Mucosa of rectum (tissue), 2 donors: ENCODE data around the gene PREPL.

ENCODE experiments used
- H3K27ac ChIP-seq, 2 donors: one replicate each; pipeline ENCODE4 v1.7.0; 2013; ENCODE audit warnings: inconsistent platforms in 2 of 2, low read depth in 2 of 2, low read length in 2 of 2
- H3K27me3 ChIP-seq, 2 donors: one replicate each; pipeline ENCODE4 v1.7.0; 2013; ENCODE audit warnings: low read length in 2 of 2; ENCODE audit not compliant: control insufficient read depth in 2 of 2, insufficient read depth in 2 of 2
- H3K36me3 ChIP-seq, 2 donors: one replicate each; pipeline ENCODE4 v1.7.0; 2013; ENCODE audit warnings: low read length in 2 of 2; ENCODE audit not compliant: control insufficient read depth in 2 of 2, insufficient read depth in 2 of 2
- H3K4me1 ChIP-seq, 2 donors: one replicate each; pipeline ENCODE4 v1.7.0; 2013; ENCODE audit warnings: low read length in 2 of 2, mild to moderate bottlenecking in 1 of 2; ENCODE audit not compliant: control insufficient read depth in 2 of 2, insufficient read depth in 2 of 2
- H3K4me3 ChIP-seq, 2 donors: one replicate each; pipeline ENCODE4 v1.7.0; 2013; ENCODE audit warnings: low read length in 2 of 2
- H3K9ac ChIP-seq, 2 donors: one replicate each; pipeline ENCODE4 v1.7.0; 2013; ENCODE audit warnings: low read length in 2 of 2, low read depth in 1 of 2, mild to moderate bottlenecking in 1 of 2
- H3K9me3 ChIP-seq, 2 donors: one replicate each; pipeline ENCODE4 v1.7.0; 2013; ENCODE audit warnings: low read length in 2 of 2; ENCODE audit not compliant: control insufficient read depth in 2 of 2
- donor health status: healthy.
- donor health status: Normal muscosa, but diverticular disease.

The PREPL gene

GRCh38 chr2:44326548-44327264, 34.6 kb downstream of the PREPL start:
- H3K27ac ChIP-seq = no peak overlapping the region
- no peaks in the 10 kb centered on the region for H3K27me3 ChIP-seq
- H3K36me3 ChIP-seq = peaks cover 43 to 53% of the 10 kb centered on the region in 2 donors
- no peaks in the 10 kb centered on the region for H3K4me1 ChIP-seq
- H3K9me3 ChIP-seq = no peaks in the 10 kb centered on the region
- H3K9ac ChIP-seq = no peak overlapping the region
- H3K4me3 ChIP-seq = no peak overlapping the region

DNA sequence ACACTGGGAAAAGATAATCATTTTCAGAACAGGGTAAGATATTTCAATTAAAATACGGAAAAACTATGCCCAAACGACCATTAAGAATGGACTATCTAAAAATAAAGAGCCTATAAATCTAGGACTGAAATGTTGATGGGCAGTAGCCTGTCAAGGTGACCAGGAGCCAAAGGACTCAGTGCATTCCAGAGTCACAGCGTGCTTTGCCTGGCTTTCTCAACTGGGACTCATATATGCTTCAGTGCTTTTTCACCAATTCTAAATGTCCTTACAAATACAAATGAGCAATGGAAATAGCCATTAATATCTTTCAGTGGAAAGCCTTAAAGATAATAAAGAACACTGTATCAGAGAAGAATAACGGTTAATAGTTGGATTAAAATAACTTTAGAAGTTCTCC, 35.4 kb downstream of the PREPL start:
- no peaks in the 10 kb centered on the region for H3K27me3 ChIP-seq

GRCh38 chr2:44324971-44325426, 36.3 kb downstream of the PREPL start:
- no peak overlapping the region for H3K4me3 ChIP-seq
- H3K9me3 ChIP-seq = no peaks in the 10 kb centered on the region
- no peak overlapping the region for H3K9ac ChIP-seq
- no peaks in the 10 kb centered on the region for H3K27me3 ChIP-seq
- peaks cover 55 to 56% of the 10 kb centered on the region in 2 donors for H3K36me3 ChIP-seq
- no peak overlapping the region for H3K27ac ChIP-seq
- H3K4me1 ChIP-seq = no peaks in the 10 kb centered on the region

More for the DNA sequence above, 35.4 kb downstream of the PREPL start:
- peaks cover 47 to 55% of the 10 kb centered on the region in 2 donors for H3K36me3 ChIP-seq
- no peak overlapping the region for H3K4me3 ChIP-seq
- H3K9ac ChIP-seq = no peak overlapping the region
- H3K27ac ChIP-seq = no peak overlapping the region
- H3K9me3 ChIP-seq = no peaks in the 10 kb centered on the region
- H3K4me1 ChIP-seq = no peaks in the 10 kb centered on the region

DNA sequence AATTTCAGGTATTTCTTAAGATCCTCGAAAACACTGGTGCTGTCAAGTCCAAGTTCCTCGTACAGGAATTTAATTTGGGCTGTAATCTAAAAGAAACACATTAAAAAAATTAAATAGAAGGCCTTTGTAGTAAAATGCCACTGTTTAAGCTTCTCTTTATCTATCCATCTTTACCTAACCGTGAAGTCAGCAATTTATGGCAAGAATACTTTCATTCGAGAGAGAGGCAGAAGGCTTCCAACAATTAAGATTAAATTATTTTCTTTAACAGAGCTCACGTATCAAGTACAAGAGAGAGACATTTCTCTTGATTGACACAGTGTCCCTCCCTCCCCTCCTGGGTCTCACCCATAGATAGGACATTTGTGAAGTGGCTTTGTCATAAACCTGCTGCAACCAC, 39.9 kb downstream of the PREPL start:
- Histone ChIP-seq H3K4me1 (no peaks in the 10 kb centered on the region), H3K9me3 (no peaks in the 10 kb centered on the region), H3K9ac (no peak overlapping the region), H3K36me3 (peaks cover 43 to 58% of the 10 kb centered on the region in 2 donors), H3K27ac (no peak overlapping the region), H3K27me3 (no peaks in the 10 kb centered on the region), H3K4me3 (no peak overlapping the region)

DNA sequence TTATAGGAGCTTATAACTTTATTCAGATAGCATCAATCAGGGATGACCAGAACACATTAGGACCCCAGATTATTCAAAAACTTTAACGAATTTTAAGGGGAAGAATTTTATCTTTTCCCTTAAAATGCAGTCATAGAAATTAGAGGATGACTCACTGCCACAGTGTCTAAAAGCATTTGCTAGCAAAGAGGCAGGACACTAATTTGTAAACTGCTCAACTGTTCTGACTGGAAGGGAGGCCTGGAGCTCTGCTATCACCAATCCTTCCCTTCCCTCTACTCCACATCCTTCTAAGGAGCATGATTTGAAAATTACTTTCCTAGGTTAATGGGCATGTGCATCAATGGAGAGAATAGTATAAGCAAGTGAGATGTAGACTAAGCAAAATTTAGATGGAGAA, 40.5 kb downstream of the PREPL start:
- no peaks in the 10 kb centered on the region for H3K27me3 ChIP-seq
- no peak overlapping the region for H3K9ac ChIP-seq
- peaks cover 48 to 60% of the 10 kb centered on the region in 2 donors for H3K36me3 ChIP-seq
- H3K4me3 ChIP-seq = no peak overlapping the region
- no peaks in the 10 kb centered on the region for H3K9me3 ChIP-seq
- H3K4me1 ChIP-seq = no peaks in the 10 kb centered on the region
- no peak overlapping the region for H3K27ac ChIP-seq

GRCh38 chr2:44315945-44316344, 45.3 kb downstream of the PREPL start:
- H3K36me3 ChIP-seq = peaks cover 35 to 48% of the 10 kb centered on the region in 2 donors
- no peak overlapping the region for H3K9ac ChIP-seq
- H3K27ac ChIP-seq = no peak overlapping the region
- no peaks in the 10 kb centered on the region for H3K4me1 ChIP-seq
- H3K9me3 ChIP-seq = peaks cover 0 to 2% of the 10 kb centered on the region in 2 donors
- no peak overlapping the region for H3K4me3 ChIP-seq
- no peaks in the 10 kb centered on the region for H3K27me3 ChIP-seq

GRCh38 chr2:44314362-44314761, 46.9 kb downstream of the PREPL start:
- Histone ChIP-seq H3K36me3 (peaks cover 26 to 35% of the 10 kb centered on the region in 2 donors), H3K4me1 (no peaks in the 10 kb centered on the region), H3K27me3 (no peaks in the 10 kb centered on the region), H3K9me3 (peaks cover 5 to 15% of the 10 kb centered on the region in 2 donors), H3K9ac (no peak overlapping the region), H3K27ac (no peak overlapping the region), H3K4me3 (no peak overlapping the region)

- Histone ChIP-seq H3K4me1 (no peaks in the 10 kb centered on the region), H3K9me3 (peaks cover 5 to 15% of the 10 kb centered on the region in 2 donors), H3K4me3 (no peak overlapping the region), H3K9ac (no peak overlapping the region), H3K27me3 (no peaks in the 10 kb centered on the region), H3K36me3 (peaks cover 18 to 19% of the 10 kb centered on the region in 2 donors), H3K27ac (no peak overlapping the region)
Observed at GRCh38 chr2:44310287-44310686, 51.0 kb downstream of the PREPL start.

GRCh38 chr2:44305882-44306281, 55.4 kb downstream of the PREPL start:
- Histone ChIP-seq H3K9ac (no peak overlapping the region), H3K4me1 (no peaks in the 10 kb centered on the region)

DNA sequence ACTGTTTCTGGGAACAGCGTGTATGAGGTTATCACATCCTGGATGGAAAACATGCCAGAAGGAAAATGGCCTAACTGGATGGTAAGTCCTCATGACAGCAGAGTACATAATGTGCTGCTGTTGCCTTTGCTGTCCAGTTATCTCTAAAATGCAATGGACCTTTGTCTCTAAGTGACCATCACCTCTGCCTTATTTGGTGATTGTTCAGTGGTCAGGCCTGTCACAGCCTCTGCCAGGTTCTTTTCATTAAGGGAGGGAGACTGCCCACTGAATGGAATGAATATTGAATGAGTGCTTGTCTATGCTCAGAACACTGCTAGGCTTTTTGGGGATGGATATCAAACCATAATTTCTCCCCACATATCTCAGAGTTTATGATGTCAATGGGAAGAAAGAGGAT, 57.0 kb downstream of the PREPL start:
- Histone ChIP-seq H3K9me3 (no peaks in the 10 kb centered on the region), H3K36me3 (peaks cover 0 to 5% of the 10 kb centered on the region in 2 donors), H3K9ac (no peak overlapping the region), H3K4me3 (no peak overlapping the region), H3K27me3 (no peaks in the 10 kb centered on the region), H3K4me1 (no peaks in the 10 kb centered on the region), H3K27ac (no peak overlapping the region)

More at GRCh38 chr2:44305882-44306281, 55.4 kb downstream of the PREPL start:
- no peak overlapping the region for H3K4me3 ChIP-seq
- no peak overlapping the region for H3K27ac ChIP-seq
- H3K36me3 ChIP-seq = peaks cover 0 to 5% of the 10 kb centered on the region in 2 donors
- no peaks in the 10 kb centered on the region for H3K27me3 ChIP-seq
- peaks cover 5 to 13% of the 10 kb centered on the region in 2 donors for H3K9me3 ChIP-seq
